IPS DF 4.7 (cell line): ENCODE measurements around the gene ZFAND3.

Experiments used
- DNase-seq: peaks from one replicate; pipeline ENCODE4 v3.0.0-alpha.2; 2013; ENCODE audit warnings: low spot score; ENCODE audit errors: extremely low read depth

Gene ZFAND3

DNA sequence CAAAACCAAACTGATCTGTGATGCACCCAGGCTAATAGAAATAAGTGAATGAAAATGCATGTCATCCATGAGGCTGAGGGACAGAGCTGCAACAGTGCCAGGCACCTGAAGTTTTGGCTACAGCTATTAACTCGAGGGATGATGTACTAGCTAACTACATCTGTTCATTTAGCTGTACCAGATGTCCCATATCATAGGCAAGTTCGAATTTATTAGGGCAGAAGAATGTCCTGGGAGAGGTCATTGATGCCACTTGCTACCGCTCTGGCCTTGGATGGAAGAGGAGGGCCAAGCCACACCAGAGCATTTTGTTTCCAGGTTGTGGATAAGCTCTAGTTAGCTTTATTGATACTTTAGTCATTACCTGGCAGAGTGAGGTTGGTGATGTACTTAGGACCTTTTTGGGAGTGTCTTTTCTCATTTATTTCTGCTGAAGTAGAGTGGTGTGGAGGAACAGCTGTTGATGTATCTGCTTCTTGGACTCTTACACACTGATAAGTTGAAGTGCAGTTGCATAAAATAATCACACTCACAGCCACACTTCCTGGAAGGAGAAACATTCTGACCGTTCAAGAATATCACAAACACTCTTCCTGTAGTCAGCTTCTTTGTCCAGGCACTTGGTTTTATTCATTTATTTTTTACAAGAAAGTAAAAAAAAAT is 8.2 kb downstream of the ZFAND3 start:
- DNase-seq: no peak

DNA sequence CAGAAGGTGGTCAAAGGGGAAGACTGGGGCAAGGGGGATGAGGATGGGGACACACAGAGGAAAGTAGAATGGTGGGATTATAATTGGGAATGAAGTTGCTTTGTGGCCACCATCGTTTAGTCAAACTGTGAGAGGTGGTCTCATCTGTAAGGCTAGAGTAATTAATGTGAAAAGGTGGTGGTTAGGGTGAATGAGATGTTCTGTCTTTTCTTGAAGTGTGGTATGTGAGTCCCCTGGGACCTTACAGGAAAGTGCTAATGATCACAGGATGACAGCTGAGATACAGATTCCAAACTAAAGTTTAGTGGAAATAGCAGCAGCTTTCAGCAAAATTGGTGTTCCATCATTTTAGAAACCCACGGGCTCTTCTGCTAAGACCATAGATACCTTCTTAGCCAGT is 10.7 kb downstream of the ZFAND3 start:
- DNase-seq: no peak

DNA sequence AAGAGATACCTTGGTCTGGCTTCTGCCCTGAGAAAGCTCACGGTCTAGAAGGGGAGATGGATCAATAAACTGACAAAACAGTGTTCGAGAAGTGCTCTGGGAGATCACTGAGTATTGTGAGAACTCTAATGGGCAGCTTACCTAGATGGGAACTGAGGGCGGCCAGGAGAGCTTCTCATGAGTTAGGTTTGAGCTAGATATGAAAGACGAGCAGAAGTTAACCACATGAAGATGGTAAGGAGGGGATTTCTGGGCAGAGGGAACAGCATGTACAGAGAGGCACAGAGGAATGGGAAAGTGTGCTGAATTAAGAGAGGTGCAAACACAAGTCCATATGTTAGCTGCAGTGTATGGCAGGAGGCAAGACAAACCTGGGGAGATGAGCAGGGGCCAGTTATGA is 11.9 kb downstream of the ZFAND3 start:
- DNase-seq: no peak

DNA sequence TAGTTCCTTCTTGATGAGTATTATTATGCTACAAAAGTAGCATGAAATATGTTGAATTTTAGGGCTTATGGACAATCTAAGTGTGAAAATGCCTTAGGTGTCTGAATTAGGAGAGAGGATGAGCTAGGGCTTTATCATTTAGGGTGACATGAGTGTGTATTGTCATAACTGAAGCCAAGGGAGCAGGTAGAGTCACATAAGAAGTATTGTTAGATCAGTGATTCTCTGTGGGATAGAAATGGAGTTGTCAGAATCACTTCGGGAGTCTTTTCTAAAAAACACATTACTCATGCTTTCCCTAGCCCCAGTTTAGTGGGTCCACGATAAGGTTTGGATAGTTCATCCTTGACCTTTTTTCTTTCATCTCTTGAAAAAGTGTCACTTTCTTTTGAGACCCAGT is 16.4 kb downstream of the ZFAND3 start:
- no peak for DNase-seq

DNA sequence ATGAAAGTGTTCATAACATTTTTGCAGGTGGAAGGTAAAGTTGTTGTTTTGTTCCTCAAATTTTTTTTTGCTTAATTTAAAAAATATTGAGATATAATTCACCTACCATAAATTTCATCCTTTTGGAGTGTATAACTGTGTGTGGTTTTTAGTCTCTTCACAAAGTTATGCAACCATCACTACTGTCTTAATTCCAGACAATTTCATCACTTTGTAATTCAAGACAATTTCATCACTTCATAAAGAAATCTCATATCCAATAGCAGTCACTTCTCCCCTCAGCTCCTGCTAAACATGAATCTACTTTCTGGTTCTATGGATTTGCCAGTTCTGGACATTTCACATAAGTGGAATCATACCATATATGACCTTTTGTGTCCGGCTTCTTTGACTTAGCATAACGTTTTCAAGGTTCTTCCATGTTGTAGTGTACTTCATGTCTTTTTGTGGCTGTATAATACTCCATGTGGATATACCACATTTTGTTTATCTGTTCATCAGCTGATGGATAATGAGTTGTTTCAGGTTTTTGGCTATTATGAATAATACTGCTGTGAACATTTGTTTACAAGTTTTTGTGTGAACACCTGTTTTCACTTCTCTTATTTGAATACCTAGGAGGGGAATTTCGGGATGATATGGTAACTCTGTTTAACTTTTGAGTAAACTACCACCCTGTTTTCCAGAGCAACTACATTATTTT is 18.8 kb downstream of the ZFAND3 start:
- DNase-seq: no peak

DNA sequence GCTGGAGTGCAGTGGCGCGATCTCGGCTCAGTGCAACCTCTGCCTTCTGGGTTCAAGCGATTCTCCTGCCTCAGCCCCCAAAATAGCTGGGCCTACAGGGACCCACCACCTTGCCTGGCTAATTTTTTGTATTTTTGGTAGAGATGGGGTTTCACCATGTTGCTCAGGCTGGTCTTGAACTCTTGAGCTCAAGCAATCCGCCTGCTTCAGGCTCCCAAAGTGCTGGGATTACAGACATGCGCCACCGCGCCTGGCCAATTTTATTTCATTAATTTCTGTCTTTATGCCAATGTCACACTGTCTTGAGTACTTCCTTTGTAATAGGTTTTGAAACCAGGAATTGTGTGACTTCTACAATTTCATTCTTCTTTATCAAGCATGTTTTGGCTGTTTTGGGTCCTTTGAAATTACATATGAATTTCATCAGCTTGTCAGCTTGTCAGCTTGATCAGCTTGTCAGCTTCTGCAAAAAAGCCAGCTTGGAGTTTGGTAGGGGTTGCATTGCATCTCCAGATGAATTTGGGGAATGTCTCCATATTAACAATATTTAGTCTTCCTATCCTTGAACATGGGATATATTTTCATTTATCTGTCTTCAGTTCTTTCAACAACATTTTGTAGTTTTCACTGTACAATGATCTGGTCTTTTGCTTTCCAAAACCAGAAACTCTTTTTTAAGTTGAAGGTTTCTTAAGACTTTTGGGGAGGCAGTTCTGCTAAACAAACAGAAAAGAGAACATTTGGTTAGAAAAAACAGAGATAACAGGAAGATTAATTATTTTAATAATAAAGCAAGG is 20.8 kb downstream of the ZFAND3 start:
- no peak for DNase-seq

DNA sequence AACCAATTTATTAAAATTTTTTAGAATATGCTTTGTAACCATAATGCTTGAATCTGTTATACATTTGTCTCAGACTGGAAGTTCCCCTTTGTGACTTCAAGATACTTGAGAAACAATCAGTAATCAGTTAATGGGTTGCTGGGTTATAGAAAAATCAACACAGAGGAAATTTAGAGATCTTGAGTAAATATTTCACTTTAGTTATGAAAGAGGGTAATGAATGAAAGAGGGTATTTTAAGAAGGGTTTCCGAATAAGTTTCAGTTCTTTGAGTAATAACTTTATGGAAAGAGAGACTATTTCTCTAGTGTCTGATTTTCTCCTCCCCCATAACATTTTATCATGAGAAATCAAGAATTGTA is 21.4 kb downstream of the ZFAND3 start:
- DNase-seq: no peak

DNA sequence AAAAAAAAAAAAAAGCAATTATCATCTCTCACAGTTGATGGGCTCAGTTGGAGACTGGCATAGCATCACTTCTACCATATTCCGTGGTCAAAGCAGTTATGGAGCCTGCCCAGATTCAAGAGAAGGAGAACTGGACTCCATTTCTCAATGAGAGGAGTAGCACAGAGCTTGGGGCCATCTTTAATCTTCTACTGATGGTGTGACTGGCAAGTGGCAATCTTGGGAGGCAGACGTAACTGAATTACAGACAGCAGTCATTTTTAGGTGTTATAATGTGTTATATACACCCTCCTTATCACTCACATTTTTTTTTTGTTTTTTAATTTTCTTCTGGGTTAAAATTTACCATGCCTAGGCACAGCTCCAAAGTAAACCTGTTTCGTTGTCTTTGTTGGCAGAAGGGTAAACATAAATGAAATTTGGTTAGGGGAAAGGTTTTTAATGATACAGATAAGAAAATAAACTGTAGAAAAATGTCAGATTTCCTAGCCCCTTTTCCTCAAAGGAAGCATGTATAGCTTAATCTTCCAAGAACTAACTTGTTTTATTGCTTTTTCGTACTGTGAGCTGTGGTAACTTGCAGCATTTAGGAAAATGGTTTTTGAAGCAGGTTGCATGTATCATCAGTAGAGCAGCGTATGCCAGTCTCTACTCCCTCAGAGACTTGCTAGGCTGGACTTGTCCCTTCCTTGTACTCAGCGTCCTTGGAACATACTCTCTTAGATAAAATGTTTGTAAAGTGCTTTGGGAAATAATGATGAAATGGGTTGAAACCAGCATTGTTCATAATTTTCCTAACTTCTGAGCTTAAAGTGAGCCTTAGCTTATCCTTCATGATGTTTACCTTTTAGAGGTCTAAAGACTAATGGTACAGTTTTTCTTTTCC is 25.7 kb downstream of the ZFAND3 start:
- no peak for DNase-seq

DNA sequence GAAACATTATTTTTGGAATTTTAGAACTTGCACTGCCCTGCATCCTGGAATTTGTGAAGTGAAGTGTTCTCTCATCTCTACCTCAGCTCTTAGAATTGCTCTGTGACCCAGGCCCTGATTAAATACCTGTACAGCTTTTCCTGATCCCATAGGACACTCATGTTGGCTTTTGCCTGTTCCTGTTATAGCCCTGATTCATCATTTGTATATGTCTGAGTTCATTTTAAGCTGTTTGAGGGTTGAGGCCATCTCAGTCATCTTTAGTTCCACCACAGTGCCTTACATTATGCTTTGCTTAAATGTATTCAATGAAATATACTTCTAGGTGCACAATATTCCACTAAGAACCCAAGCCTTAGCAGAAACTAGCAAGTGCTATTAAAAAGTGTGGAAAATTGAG is 26.4 kb downstream of the ZFAND3 start:
- no peak for DNase-seq

DNA sequence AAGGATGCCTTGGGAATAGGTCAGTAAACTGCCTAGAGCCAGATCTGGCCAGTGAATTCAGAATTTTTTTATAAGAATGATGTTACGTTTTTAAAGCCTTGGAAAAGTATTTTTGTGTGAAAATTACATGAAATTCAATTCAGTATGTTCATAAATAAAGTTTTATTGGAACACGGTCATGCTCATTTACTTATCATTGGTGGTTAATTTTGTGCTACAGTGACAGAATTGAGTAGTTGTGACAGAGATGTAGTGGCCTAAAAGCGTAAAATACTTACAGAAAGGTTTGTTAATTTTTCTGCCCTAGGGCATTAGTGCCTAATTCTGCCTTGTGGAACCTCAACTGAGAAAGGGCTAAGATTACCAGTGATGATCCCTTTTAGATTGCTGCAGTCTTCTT is 28.2 kb downstream of the ZFAND3 start:
- no peak for DNase-seq

DNA sequence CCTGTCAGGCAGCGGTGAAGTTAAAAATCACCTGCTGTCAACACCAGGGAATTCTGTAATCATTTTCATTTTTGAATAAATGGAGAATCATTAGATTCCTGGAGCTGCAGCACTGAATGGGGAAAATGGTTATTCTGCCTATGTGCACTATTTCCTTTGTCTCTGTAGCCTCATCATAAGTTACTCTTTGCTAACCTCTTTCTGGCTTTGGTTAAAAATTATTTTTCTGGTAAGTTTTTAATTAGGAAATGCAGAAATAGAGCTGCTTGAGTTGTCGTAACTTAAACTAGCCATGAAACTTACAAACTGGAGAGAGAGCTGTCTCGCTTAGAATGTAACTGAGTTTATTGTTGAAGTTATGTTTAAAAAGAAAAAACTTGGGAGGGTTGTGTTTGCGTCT is 28.8 kb downstream of the ZFAND3 start:
- no peak for DNase-seq

DNA sequence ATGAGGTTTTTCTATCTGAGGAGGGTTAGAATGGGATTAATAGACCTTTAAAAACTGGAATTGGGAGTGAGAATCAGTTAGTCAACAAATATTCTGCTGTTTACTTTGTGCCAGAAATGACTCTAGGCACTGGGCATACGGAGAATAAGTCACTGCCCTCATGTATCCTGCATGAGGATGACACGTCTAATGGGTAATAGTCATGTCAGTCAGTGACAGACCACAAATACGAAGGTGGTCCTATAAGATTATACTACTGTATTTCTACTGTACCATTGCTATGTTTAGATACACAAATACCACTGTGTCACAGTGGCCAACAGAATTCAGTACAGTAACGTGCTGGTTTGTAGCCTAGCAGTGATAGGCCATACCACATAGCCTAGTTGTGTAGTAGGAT is 30.7 kb downstream of the ZFAND3 start:
- DNase-seq: no peak

DNA sequence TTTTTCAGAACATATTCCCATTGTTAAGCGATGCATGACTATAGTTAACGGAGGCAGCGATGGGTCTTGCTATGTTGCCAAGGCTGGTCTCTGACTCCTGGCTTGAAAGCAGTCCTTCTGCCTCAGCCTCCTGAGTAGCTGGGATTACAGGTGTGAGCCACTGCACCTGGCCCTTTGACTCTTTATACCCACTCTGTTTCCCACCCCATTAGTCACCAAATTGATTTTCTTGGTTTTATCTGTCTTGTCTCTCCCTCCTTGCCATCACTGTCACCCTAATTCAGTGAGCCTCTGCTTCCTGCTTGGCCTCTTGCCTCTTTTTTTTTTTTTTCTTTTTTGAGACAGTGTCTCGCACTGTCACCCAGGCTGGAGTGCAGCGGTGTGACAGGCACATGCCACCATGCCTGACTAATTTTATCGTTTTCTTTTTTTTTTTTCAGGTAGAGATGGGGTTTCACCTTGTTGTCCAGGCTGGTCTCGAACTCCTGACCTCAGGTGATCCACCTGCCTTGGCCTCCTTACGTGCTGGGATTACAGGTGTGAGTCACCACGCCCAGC is 31.3 kb downstream of the ZFAND3 start:
- DNase-seq: no peak

DNA sequence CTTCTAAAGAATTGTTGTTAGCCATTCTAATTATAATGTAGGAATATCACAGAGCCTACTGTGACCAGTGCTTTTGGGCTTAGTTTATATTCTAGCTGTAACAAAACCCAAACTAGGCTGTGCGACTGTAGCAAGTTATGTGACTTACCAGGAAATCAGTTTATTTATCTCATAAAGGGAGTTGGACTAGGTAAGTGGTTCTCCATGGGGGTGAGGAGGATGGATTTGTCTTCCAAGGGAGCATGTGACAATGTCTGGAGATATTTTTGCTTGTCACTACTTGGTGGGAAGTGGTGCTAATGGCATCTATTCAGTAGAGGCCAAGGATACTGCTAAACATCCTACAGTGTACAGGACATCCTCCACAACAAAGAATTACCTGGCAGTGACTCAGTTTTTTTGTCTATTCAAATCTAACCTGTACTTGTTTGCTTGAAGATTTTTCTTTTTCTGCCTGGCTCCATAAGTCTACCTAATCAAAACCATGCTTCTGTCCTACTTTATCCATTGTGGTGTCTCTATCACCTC is 32.5 kb downstream of the ZFAND3 start:
- DNase-seq: no peak

DNA sequence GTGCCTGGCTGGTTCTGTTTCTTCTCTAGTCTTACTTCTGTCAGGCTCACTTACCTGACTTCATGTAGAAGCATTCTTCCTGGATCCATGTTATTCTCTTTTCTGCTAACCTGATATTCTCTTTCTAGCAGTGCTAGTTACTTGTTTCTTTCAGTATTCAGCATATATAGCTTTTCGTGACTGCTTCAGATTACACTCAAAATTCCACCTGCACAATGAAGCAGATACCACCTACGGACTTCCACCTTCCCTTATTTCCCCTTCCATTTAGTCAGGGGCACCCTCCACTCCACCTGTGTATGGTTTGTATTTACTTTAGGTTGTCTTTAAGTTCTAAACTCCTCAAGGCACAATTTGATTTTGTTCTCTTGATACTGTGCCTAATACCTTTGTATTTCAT is 36.8 kb downstream of the ZFAND3 start:
- no peak for DNase-seq

DNA sequence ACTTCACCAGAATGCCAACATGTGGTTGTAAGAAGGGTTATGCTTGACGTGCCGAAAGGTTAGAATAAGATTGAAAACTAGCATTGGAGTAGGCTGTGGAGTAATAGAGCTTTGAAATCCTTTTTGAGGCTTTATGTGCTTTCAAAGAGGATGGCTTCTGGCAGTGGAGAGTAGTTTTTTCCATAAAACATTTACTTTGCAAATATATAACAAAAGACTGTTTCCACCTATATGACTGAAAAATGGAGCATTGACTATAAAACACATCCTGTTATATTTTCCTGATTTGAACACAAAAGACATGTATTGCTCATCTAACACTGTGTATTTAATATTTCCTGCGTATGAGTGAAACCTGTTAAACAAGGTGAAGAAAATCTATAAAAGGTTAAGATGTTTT is 38.8 kb downstream of the ZFAND3 start:
- no peak for DNase-seq

DNA sequence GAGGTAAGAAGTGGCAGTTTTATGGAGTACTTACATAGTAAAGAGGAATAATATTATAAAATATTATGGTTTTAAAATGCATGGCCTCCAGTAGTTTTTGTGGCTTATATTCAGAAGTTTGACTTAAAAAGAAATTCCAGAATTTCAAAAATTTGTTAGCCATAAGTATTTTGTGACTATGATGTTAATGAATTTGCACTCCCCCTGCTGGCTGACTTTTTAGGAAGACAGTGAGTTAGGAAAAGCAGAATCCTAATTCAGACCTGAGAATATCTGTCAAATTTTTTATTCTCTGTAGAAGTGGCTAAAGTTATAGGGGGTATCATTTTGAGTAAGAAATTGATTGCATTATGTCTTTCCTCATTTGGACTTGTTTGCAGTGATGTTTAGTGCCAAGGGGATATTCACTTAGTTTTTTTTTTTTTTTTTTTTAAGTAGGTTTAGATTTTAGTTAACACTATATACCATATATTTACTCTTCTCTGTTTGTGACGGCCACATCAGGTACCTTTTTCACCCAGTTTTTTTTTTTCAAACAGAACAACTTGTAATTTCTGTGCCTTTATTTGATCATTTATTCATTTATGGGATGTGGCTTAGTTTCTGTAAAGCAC is 40.8 kb downstream of the ZFAND3 start:
- no peak for DNase-seq

DNA sequence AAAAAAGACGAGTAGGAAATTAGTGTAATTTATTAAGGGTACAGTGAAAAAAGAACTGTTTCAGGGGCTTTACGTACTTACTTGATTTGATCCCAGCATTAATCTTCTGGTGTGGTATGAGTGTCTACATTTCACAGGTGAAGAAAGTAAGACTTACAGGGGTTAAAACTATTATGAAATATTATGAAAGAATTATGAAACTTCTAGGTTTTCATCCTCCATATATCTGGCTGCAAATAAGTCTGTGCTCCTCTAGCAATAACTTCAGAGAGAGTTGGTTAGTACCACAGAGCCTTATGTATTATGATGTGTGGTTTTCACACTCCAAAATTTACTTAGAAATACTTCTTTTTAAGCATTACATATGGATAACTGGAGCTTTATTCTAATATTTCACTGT is 41.9 kb downstream of the ZFAND3 start:
- DNase-seq: no peak

DNA sequence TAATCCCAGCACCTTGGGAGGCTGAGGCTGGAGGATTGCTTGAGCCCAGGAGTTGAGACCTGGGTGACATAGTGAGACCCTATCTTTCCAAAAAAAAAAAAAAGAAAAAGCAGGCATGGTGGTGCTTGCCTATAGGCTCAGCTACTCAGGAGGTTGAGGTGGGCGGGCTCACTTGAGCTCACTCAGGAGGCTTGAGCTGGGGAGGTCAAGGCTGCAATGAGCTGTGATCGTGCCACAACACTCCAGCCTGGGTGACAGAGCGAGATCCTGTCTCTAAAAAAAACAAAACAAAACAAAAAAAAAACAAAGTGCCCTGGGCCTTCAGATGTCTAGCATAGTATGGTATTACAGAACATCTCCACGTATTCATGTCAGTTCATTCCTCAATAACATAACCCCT is 42.9 kb downstream of the ZFAND3 start:
- no peak for DNase-seq

DNA sequence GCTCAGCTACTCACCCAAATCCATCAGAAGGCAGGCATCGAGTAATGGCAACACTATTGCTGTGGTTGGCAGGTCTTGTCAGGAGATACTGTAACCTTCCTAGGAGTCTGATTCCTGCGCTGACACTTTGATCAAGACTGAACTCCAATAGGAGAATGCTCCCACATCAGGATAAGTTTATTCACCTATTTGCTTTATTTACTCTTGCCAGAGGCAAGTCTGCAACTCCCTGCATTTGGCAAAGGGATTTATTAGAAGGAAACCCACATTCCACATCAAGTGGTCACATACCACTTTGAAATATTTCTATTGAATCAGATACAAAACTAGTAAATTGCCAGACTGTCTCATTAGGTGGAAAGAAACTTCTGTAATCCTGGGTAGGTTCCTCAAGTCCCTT is 43.5 kb downstream of the ZFAND3 start:
- no peak for DNase-seq

DNA sequence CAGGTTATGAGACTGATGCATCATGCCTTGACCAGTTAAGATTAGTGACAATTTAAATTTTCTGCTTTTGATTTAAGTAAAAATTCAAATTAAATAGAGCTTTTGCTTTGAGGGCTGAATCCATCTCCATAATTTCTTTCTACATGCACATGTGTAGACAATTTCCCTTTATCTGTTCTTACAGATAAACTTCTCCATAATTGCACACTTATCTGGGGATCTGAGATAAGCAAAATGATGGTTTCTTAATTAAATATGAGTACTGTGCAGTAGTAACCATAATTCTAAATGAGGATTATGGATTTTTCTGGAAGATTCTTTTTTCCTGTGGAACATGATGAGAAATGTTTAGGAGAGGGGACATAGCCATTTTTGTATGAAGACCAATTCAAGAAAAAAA is 44.7 kb downstream of the ZFAND3 start:
- DNase-seq: no peak
